ENCODE results near the gene TCTN2.

DNA sequence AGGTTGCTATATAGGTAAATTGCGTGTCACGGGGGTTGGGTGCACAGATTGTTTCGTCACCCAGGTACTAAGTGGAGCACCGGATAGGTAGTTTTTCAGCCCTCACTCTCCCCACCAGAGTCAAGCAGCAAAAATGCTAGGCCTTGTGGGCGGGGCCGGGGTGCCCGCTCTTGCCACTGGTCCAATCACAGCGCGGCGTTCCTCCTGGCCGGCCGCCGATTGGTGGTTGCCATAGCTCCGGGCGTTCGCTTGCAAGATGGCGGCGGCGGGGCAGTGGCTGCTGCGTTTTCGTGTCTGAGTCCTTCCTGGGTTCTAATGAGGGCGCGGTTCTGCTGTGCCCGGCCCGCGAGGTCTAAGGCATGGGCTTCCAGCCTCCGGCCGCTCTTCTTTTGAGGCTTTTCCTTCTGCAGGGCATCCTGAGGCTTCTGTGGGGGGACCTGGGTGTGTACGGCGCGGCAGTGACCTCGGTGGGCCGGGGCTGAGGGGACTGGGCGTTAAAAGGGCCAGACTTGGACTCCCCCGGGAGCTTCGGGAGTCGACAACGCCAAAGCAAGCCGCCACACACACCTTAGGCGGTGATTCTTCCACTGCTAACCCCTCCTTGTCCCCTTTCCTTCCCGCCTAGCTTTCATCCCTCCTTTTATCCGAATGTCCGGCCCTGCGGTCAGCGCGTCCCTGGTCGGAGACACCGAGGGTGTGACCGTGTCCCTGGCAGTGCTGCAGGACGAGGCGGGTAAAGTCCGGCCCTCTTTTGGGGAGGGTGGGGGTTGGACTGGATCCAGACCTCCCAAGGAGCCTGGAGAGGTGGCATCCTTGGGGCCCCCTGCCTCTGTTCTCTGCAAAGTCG, at the start of gene TCTN2:
- no peak for TF ChIP-seq BHLHE40 (IDR thresholded peaks at IDR 0.05; ENCODE audit: borderline replicate concordance)
- TF ChIP-seq, protein P1, sequence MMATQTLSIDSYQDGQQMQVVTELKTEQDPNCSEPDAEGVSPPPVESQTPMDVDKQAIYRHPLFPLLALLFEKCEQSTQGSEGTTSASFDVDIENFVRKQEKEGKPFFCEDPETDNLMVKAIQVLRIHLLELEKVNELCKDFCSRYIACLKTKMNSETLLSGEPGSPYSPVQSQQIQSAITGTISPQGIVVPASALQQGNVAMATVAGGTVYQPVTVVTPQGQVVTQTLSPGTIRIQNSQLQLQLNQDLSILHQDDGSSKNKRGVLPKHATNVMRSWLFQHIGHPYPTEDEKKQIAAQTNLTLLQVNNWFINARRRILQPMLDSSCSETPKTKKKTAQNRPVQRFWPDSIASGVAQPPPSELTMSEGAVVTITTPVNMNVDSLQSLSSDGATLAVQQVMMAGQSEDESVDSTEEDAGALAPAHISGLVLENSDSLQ (IDR thresholded peaks at IDR 0.05), result no peak
- no peak for TF ChIP-seq SP1 (IDR thresholded peaks at IDR 0.05)
- TF ChIP-seq CTBP1 (IDR thresholded peaks at IDR 0.05; ENCODE audit: borderline replicate concordance), result no peak
- no peak for TF ChIP-seq ARNT (IDR thresholded peaks at IDR 0.05)
- TF ChIP-seq FOXM1 (IDR thresholded peaks at IDR 0.05; ENCODE audit: borderline replicate concordance), result no peak
- TF ChIP-seq FOXK2 (IDR thresholded peaks at IDR 0.05), result no peak
- TF ChIP-seq TARDBP (IDR thresholded peaks at IDR 0.05), result no peak
- TF ChIP-seq SUZ12 (IDR thresholded peaks at IDR 0.05), result no peak
- peak; percentile 57 for TF ChIP-seq L3MBTL2 (conservative IDR thresholded peaks at IDR 0.05)
- TF ChIP-seq ELF4 (IDR thresholded peaks at IDR 0.05), result no peak
- TF ChIP-seq FOXA1 (IDR thresholded peaks at IDR 0.05), result no peak
